ENCODE measurements around the gene EPM2AIP1. TPM values are rescaled to one million over a fixed set of nuclear protein-coding genes. Genes with fewer than 3 reads are reported as not detected.
A peak's percentile ranks its signal among the peaks of the same experiment; 100 is the strongest.

EPM2AIP1 gene
- total and polyA plus RNA-seq, 9 of the 15 experiments (the other 6 are each of a cell fraction or from before 2014, with no cell fraction given) = 6.7 to 44.8 (median 25.2) TPM

DNA sequence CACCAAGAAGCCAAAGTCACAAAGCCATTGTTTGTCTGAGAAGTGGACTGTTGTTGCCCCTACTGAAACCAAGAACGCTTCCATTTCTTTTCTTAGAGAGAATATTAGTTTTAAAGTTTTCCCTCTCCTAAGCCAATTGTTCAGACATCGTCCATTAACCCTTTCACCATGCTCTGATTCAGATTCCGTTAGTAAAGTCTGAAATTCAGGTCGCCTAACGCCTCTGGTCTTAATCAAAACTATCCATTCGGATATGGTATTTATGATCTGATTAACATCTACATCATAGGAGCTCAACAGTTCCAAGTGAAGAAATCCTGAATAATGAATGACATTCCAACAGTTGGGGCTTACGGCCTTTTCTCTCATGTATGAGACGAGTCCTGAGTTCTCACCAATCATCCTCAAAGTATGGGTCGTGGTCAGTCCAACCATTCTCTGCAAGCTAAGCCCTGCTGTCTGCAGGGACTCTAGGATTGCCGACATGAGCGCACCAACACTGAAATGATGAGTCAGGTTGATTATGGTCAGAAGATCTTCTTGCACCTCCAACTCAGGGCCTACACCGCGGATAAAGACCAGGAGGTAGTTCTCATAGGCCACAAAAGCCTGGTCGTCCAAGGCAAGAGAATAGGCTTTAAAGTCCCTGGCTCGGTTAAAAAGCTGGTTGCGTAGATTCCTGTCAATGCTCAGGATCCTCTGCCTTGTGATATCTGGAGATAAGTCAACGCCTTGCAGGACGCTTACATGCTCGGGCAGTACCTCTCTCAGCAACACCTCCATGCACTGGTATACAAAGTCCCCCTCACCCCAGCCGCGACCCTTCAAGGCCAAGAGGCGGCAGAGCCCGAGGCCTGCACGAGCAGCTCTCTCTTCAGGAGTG is 767 bp downstream of the EPM2AIP1 start (continued):
- TF ChIP-seq, protein P1, sequence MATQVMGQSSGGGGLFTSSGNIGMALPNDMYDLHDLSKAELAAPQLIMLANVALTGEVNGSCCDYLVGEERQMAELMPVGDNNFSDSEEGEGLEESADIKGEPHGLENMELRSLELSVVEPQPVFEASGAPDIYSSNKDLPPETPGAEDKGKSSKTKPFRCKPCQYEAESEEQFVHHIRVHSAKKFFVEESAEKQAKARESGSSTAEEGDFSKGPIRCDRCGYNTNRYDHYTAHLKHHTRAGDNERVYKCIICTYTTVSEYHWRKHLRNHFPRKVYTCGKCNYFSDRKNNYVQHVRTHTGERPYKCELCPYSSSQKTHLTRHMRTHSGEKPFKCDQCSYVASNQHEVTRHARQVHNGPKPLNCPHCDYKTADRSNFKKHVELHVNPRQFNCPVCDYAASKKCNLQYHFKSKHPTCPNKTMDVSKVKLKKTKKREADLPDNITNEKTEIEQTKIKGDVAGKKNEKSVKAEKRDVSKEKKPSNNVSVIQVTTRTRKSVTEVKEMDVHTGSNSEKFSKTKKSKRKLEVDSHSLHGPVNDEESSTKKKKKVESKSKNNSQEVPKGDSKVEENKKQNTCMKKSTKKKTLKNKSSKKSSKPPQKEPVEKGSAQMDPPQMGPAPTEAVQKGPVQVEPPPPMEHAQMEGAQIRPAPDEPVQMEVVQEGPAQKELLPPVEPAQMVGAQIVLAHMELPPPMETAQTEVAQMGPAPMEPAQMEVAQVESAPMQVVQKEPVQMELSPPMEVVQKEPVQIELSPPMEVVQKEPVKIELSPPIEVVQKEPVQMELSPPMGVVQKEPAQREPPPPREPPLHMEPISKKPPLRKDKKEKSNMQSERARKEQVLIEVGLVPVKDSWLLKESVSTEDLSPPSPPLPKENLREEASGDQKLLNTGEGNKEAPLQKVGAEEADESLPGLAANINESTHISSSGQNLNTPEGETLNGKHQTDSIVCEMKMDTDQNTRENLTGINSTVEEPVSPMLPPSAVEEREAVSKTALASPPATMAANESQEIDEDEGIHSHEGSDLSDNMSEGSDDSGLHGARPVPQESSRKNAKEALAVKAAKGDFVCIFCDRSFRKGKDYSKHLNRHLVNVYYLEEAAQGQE (IDR thresholded peaks at IDR 0.05; ENCODE audit: borderline replicate concordance) = no peak
- TF ChIP-seq, protein P1 (CRISPR knock-in tag; IDR thresholded peaks at IDR 0.05; ENCODE audit: low read depth) = no peak
- no peak for TF ChIP-seq CC2D1A (IDR thresholded peaks at IDR 0.05)
- TF ChIP-seq, protein P2, sequence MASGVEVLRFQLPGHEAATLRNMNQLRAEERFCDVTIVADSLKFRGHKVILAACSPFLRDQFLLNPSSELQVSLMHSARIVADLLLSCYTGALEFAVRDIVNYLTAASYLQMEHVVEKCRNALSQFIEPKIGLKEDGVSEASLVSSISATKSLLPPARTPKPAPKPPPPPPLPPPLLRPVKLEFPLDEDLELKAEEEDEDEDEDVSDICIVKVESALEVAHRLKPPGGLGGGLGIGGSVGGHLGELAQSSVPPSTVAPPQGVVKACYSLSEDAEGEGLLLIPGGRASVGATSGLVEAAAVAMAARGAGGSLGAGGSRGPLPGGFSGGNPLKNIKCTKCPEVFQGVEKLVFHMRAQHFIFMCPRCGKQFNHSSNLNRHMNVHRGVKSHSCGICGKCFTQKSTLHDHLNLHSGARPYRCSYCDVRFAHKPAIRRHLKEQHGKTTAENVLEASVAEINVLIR (CRISPR knock-in tag; IDR thresholded peaks at IDR 0.05) = no peak
- TF ChIP-seq SNRNP70 (optimal IDR thresholded peaks at IDR 0.05; ENCODE audit: low read depth, low read length) = no peak
- TF ChIP-seq, protein P3, sequence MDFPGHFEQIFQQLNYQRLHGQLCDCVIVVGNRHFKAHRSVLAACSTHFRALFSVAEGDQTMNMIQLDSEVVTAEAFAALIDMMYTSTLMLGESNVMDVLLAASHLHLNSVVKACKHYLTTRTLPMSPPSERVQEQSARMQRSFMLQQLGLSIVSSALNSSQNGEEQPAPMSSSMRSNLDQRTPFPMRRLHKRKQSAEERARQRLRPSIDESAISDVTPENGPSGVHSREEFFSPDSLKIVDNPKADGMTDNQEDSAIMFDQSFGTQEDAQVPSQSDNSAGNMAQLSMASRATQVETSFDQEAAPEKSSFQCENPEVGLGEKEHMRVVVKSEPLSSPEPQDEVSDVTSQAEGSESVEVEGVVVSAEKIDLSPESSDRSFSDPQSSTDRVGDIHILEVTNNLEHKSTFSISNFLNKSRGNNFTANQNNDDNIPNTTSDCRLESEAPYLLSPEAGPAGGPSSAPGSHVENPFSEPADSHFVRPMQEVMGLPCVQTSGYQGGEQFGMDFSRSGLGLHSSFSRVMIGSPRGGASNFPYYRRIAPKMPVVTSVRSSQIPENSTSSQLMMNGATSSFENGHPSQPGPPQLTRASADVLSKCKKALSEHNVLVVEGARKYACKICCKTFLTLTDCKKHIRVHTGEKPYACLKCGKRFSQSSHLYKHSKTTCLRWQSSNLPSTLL (IDR thresholded peaks at IDR 0.05) = no peak
- TF ChIP-seq RNF2 (IDR thresholded peaks at IDR 0.05) = peak; percentile 79; the same call in 1 of the 2 replicates
- no peak for TF ChIP-seq SMARCC2 (IDR thresholded peaks at IDR 0.05; ENCODE audit: low read depth)
- no peak for TF ChIP-seq EHMT2 (IDR thresholded peaks at IDR 0.05)
- no peak for TF ChIP-seq ZBED1 (IDR thresholded peaks at IDR 0.05)
- no peak for TF ChIP-seq RBFOX2 (IDR thresholded peaks at IDR 0.05; ENCODE audit: low read depth, low read length)
- TF ChIP-seq, protein P4, sequence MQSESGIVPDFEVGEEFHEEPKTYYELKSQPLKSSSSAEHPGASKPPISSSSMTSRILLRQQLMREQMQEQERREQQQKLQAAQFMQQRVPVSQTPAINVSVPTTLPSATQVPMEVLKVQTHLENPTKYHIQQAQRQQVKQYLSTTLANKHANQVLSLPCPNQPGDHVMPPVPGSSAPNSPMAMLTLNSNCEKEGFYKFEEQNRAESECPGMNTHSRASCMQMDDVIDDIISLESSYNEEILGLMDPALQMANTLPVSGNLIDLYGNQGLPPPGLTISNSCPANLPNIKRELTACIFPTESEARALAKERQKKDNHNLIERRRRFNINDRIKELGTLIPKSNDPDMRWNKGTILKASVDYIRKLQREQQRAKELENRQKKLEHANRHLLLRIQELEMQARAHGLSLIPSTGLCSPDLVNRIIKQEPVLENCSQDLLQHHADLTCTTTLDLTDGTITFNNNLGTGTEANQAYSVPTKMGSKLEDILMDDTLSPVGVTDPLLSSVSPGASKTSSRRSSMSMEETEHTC (IDR thresholded peaks at IDR 0.05) = no peak
- TF ChIP-seq CEBPB (tag; IDR thresholded peaks at IDR 0.05) = no peak
- no peak for TF ChIP-seq HNRNPH1 (optimal IDR thresholded peaks at IDR 0.05; ENCODE audit: low read depth, low read length)
- no peak for TF ChIP-seq ZNF124 (CRISPR knock-in tag; IDR thresholded peaks at IDR 0.05)
